HUDEP-2 (cell line): ENCODE results near the gene KIAA0319L.
A peak's percentile ranks its signal among the peaks of the same experiment; 100 is the strongest.

Experiments used
- DNase-seq, 76 experiments: peaks; one replicate each; lab custom pipeline; 2025; ENCODE audit not compliant: unreplicated experiment in 76 of 76; lab: John Stamatoyannopoulos, UW

Gene KIAA0319L

GRCh38 chr1:35564037-35564883, 7.1 kb upstream of the KIAA0319L start:
- peak in 68 of 76 experiments; percentile 4 to 84 (median 58) for DNase-seq

- no peak for DNase-seq
Observed at GRCh38 chr1:35563166-35563565, 6.0 kb upstream of the KIAA0319L start.

GRCh38 chr1:35561972-35562680, 4.9 kb upstream of the KIAA0319L start:
- DNase-seq: no peak

- no peak for DNase-seq
Observed at GRCh38 chr1:35561297-35561971, 4.2 kb upstream of the KIAA0319L start.

- no peak for DNase-seq
Observed at GRCh38 chr1:35560256-35561225, 3.3 kb upstream of the KIAA0319L start.

- peak in 1 of 76 experiments; percentile 22 for DNase-seq
Observed at GRCh38 chr1:35559317-35559944, 2.2 kb upstream of the KIAA0319L start.

- DNase-seq: no peak
Observed at GRCh38 chr1:35558374-35559316, 1.4 kb upstream of the KIAA0319L start.

GRCh38 chr1:35557611-35558373, 589 bp upstream of the KIAA0319L start, which contains the start of gene NCDN:
TSS of gene NCDN (plus strand) at chr1:35557799. CDS start at chr1:35558191, 392 bp downstream.
- DNase-seq: peak in 72 of 76 experiments; percentile 60 to 96 (median 92)

- DNase-seq: peak in 18 of 76 experiments; percentile 4 to 49 (median 22)
Observed at GRCh38 chr1:35556484-35557117, 602 bp downstream of the KIAA0319L start.

GRCh38 chr1:35555601-35556477, 1.4 kb downstream of the KIAA0319L start:
- no peak for DNase-seq

GRCh38 chr1:35555212-35555584, 2.0 kb downstream of the KIAA0319L start:
- DNase-seq: no peak

GRCh38 chr1:35554266-35555211, 2.7 kb downstream of the KIAA0319L start:
- DNase-seq: no peak

GRCh38 chr1:35553851-35554250, 3.4 kb downstream of the KIAA0319L start:
- DNase-seq: no peak

GRCh38 chr1:35546614-35547013, 10.6 kb downstream of the KIAA0319L start:
- no peak for DNase-seq

GRCh38 chr1:35544976-35545375, 12.2 kb downstream of the KIAA0319L start:
- DNase-seq: peak in 70 of 76 experiments; percentile 15 to 83 (median 59)
